Neural progenitor cell (in vitro differentiated cells): ENCODE data around the gene SYTL3. TPM values are rescaled to one million over a fixed set of nuclear protein-coding genes. Genes with fewer than 3 reads are reported as not detected.

Experiments
- DNase-seq: peaks from one replicate; pipeline ENCODE4 v3.0.0-alpha.2; 2016; ENCODE audit warnings: low spot score
- H2AFZ ChIP-seq: fragments of 200-600 bp; sonication (generic); replicated peaks from 2 replicates; pipeline ENCODE4 v1.6.1; 2016; ENCODE audit warnings: antibody characterized with exemption
- H3F3A ChIP-seq: fragments of 200-600 bp; sonication (generic); 2 replicates; pipeline ENCODE4 v1.6.1; 2016; ENCODE audit warnings: antibody characterized with exemption, low read depth
- H3K27ac ChIP-seq: fragments of 200-600 bp; sonication (generic); 2 replicates; pipeline ENCODE4 v1.5.1; 2016; ENCODE audit warnings: mild to moderate bottlenecking
- H3K27me3 ChIP-seq: fragments of 200-600 bp; sonication (generic); 2 replicates; pipeline ENCODE4 v1.6.1; 2016; ENCODE audit warnings: mild to moderate bottlenecking, moderate library complexity
- H3K36me3 ChIP-seq: fragments of 200-600 bp; sonication (generic); 2 replicates; pipeline ENCODE4 v1.5.1; 2016
- H3K4me1 ChIP-seq: fragments of 200-600 bp; sonication (generic); 2 replicates; pipeline ENCODE4 v1.6.1; 2016; ENCODE audit warnings: mixed run types
- H3K4me2 ChIP-seq: fragments of 200-600 bp; sonication (generic); 2 replicates; pipeline ENCODE4 v1.6.1; 2016
- H3K4me3 ChIP-seq: fragments of 200-600 bp; sonication (generic); 2 replicates; pipeline ENCODE4 v1.5.1; 2016
- H3K79me2 ChIP-seq: fragments of 200-600 bp; sonication (generic); 2 replicates; pipeline ENCODE4 v1.6.1; 2016; ENCODE audit warnings: low read depth
- H3K9ac ChIP-seq: fragments of 200-600 bp; sonication (generic); 2 replicates; pipeline ENCODE4 v1.6.1; 2016
- H3K9me3 ChIP-seq: fragments of 200-600 bp; sonication (generic); 2 replicates; pipeline ENCODE4 v1.5.1; 2016; ENCODE audit warnings: low read depth
- H4K20me1 ChIP-seq: fragments of 200-600 bp; sonication (generic); 2 replicates; pipeline ENCODE4 v1.6.1; 2016; ENCODE audit warnings: low read depth
- H3K27ac Mint-ChIP-seq: 3 replicates; pipeline ENCODE4 v1.8.0; 2021; ENCODE audit warnings: mixed read lengths
- H3K27me3 Mint-ChIP-seq: 2 replicates; pipeline ENCODE4 v1.8.0; 2022; ENCODE audit warnings: low read depth, mild to moderate bottlenecking, inconsistent platforms, moderate library complexity, mixed read lengths; ENCODE audit not compliant: insufficient read depth
- H3K36me3 Mint-ChIP-seq: 3 replicates; pipeline ENCODE4 v1.8.0; 2021; ENCODE audit warnings: mixed read lengths
- H3K4me1 Mint-ChIP-seq: 3 replicates; pipeline ENCODE4 v1.8.0; 2021; ENCODE audit warnings: mixed read lengths
- H3K4me3 Mint-ChIP-seq: 3 replicates; pipeline ENCODE4 v1.8.0; 2021; ENCODE audit warnings: mild to moderate bottlenecking, moderate library complexity, mixed read lengths
- H3K9me3 Mint-ChIP-seq: 3 replicates; pipeline ENCODE4 v1.8.0; 2020; ENCODE audit warnings: mixed read lengths
- CTCF ChIP-seq: fragments of 200-600 bp; sonication (generic); IDR thresholded peaks from 2 replicates; pipeline ENCODE4 v1.5.1; 2017; ENCODE audit warnings: antibody characterized with exemption, mild to moderate bottlenecking
- EZH2 ChIP-seq: fragments of 200-600 bp; sonication (generic); IDR thresholded peaks from 2 replicates; pipeline ENCODE4 v1.6.1; 2017; ENCODE audit warnings: antibody characterized with exemption, mild to moderate bottlenecking, moderate library complexity
- EZH2phosphoT487 ChIP-seq: fragments of 200-600 bp; sonication (generic); IDR thresholded peaks from 2 replicates; pipeline ENCODE4 v1.6.1; 2017; ENCODE audit warnings: antibody characterized with exemption
- total RNA-seq: library from RNA; depleted of rRNA; stranded (reverse); fragments of >200 nt; gene quantifications from 2 replicates; pipeline ENCODE4 v1.2.3, GENCODE V29; 2015; ENCODE audit warnings: low replicate concordance

Gene SYTL3
- total RNA-seq, 1 donor from 2014 or later, result not detected

- Histone ChIP-seq H3K4me1 (peaks cover 20% of the 10 kb centered on the region), H3K27me3 (no peaks in the 10 kb centered on the region), H3K27ac (no peak overlapping the region), H3K4me3 (no peak overlapping the region), H3K9me3 (no peaks in the 10 kb centered on the region), H3K79me2 (no peaks in the 10 kb centered on the region), H3K36me3 (no peaks in the 10 kb centered on the region), H2AFZ (no peak overlapping the region), H3F3A (peaks cover 7% of the 10 kb centered on the region), H4K20me1 (no peaks in the 10 kb centered on the region), H3K4me2 (no peak overlapping the region), H3K9ac (no peak overlapping the region)
- Mint-ChIP-seq H3K27ac (no peak overlapping the region), H3K4me3 (no peak overlapping the region), H3K9me3 (no peaks in the 10 kb centered on the region), H3K36me3 (no peaks in the 10 kb centered on the region), H3K27me3 (peaks cover 6% of the 10 kb centered on the region), H3K4me1 (peaks cover 44% of the 10 kb centered on the region)
- TF ChIP-seq CTCF (no peak), EZH2 (no peak), EZH2phosphoT487 (no peak)
- no peak for DNase-seq
These were observed 106.3 kb downstream of the SYTL3 start for GRCh38 chr6:158756126-158756525.

- Histone ChIP-seq H3K79me2 (no peaks in the 10 kb centered on the region), H2AFZ (no peak overlapping the region), H3K4me2 (peak overlapping the region; percentile 10), H3K27ac (no peak overlapping the region), H3K27me3 (no peaks in the 10 kb centered on the region), H3K36me3 (no peaks in the 10 kb centered on the region), H3K4me3 (no peak overlapping the region), H4K20me1 (no peaks in the 10 kb centered on the region), H3K4me1 (peaks cover 20% of the 10 kb centered on the region), H3K9ac (no peak overlapping the region), H3F3A (peaks cover 7% of the 10 kb centered on the region), H3K9me3 (no peaks in the 10 kb centered on the region)
- Mint-ChIP-seq H3K4me3 (no peak overlapping the region), H3K4me1 (peaks cover 41% of the 10 kb centered on the region), H3K27ac (peak overlapping the region; percentile 62), H3K36me3 (no peaks in the 10 kb centered on the region), H3K9me3 (no peaks in the 10 kb centered on the region), H3K27me3 (peaks cover 6% of the 10 kb centered on the region)
- TF ChIP-seq EZH2, result no peak
- no peak for TF ChIP-seq CTCF
- TF ChIP-seq EZH2phosphoT487, result no peak
- no peak for DNase-seq
These were observed 107.3 kb downstream of the SYTL3 start for GRCh38 chr6:158756977-158757752.

GRCh38 chr6:158757753-158758090 is 107.9 kb downstream of the SYTL3 start:
- TF ChIP-seq EZH2 (no peak), EZH2phosphoT487 (no peak), CTCF (no peak)
- H3K9ac ChIP-seq, result no peak overlapping the region
- Mint-ChIP-seq H3K27ac (peak overlapping the region; percentile 59), H3K36me3 (peaks cover 1% of the 10 kb centered on the region), H3K4me3 (no peak overlapping the region), H3K4me1 (peaks cover 37% of the 10 kb centered on the region), H3K27me3 (peaks cover 4% of the 10 kb centered on the region), H3K9me3 (no peaks in the 10 kb centered on the region)
- peak overlapping the region; percentile 10 for H3K4me2 ChIP-seq
- no peaks in the 10 kb centered on the region for H3K36me3 ChIP-seq
- H3K27me3 ChIP-seq, result no peaks in the 10 kb centered on the region
- peaks cover 9% of the 10 kb centered on the region for H3F3A ChIP-seq
- no peaks in the 10 kb centered on the region for H3K9me3 ChIP-seq
- H3K27ac ChIP-seq, result no peak overlapping the region
- H4K20me1 ChIP-seq, result no peaks in the 10 kb centered on the region
- H3K79me2 ChIP-seq, result no peaks in the 10 kb centered on the region
- H2AFZ ChIP-seq, result no peak overlapping the region
- H3K4me1 ChIP-seq, result peaks cover 16% of the 10 kb centered on the region
- no peak overlapping the region for H3K4me3 ChIP-seq
- no peak for DNase-seq
